GM19397 (cell line): Measurements from ENCODE around the gene CDC5L.

Source experiments
- ATAC-seq: cut with Tn5 transposase; IDR thresholded peaks from one replicate; pipeline ENCODE4 v1.9.1; 2021; ENCODE audit warnings: mild to moderate bottlenecking, moderate library complexity; ENCODE audit not compliant: unreplicated experiment

CDC5L gene

GRCh38 chr6:44495036-44495901, 107.8 kb downstream of the CDC5L start:
- no peak for ATAC-seq

- no peak for ATAC-seq
These were observed 109.3 kb downstream of the CDC5L start for GRCh38 chr6:44496665-44497369.

GRCh38 chr6:44497807-44498206, 110.3 kb downstream of the CDC5L start:
- ATAC-seq, result no peak

GRCh38 chr6:44498436-44498835, 110.9 kb downstream of the CDC5L start:
- no peak for ATAC-seq

GRCh38 chr6:44499609-44500008, 112.1 kb downstream of the CDC5L start:
- no peak for ATAC-seq
